Hematopoietic multipotent progenitor cell treated with erythropoietin and hydrocortisone succinate and interleukin-3 and kit ligand, for 8 days (in vitro differentiated cells): ENCODE measurements around the gene NHERF1.

ENCODE experiments used
- DNase-seq: peaks from one replicate; pipeline ENCODE4 v3.0.0-alpha.2; 2015

The NHERF1 gene

GRCh38 chr17:74790161-74791058, 42.0 kb downstream of the NHERF1 start:
- DNase-seq, result no peak

DNA sequence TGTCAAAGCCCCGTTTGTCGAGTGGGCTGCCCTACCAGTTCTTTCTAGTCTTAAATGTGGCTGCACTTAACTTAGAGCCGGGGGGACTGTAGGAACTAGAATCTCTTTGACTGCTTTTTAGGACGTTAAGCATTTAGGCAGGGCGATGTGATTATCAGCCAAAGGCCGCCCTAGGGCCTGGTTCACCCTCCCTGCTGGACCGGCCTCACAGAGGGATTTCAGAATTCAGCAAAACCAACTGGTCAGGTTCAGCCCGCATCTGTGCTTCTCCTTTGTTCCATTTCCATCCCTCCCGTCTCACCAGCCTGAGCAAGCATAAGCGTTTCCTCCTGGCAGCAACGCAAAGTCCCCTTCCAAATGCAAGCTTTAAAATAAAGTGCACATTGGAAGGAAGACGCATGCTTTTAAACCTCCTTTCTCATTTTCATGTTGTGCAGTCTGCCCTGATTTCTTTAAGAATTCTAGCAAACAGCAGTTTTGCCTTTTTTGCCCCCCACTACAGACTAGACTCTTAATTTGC, 44.2 kb downstream of the NHERF1 start:
- DNase-seq, result no peak

- no peak for DNase-seq
These were observed 47.0 kb downstream of the NHERF1 start for GRCh38 chr17:74795327-74796020.

DNA sequence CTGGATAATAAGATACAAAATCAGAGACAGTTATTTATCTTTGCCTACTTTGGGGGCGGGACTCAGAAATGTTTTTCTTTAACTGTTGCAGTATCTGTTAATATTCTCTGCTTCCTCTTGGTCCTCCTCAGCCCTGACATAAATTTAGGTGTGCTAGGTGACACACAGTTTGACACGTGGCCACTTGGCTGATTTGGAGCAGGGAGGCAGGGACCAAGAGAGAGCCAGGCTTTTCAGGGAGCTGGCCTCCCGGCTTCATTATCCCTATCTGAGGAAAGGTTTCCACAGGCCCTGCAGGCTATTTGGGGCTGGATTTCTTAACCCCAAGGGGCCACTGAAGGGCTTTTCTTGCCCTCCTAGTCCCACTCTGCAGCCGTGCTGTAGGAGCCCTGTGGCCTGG, 47.8 kb downstream of the NHERF1 start:
- DNase-seq, result no peak

DNA sequence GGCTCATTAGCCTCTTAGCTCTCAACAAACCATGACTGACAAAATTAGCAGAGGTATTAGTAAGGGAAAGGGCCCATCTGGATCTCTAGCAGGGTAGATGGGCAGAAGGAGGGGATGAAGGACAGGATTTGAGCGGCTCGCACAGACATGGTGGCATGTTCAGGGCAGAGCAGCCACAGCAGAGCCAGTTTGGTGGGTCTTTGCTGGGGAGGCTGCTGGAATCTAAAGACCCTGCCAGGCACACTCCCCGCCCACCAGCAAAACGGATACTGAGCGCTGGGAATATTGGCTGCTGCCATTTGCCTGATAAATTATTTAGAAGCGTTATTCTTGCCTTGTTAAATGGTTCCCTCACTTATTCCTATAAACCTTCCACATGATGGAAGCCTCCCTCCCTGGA, 48.4 kb downstream of the NHERF1 start:
- no peak for DNase-seq

GRCh38 chr17:74797824-74798223, 49.4 kb downstream of the NHERF1 start:
- DNase-seq, result no peak

GRCh38 chr17:74798239-74798707, 49.8 kb downstream of the NHERF1 start:
- no peak for DNase-seq

GRCh38 chr17:74799097-74799496, 50.7 kb downstream of the NHERF1 start:
- DNase-seq, result no peak

DNA sequence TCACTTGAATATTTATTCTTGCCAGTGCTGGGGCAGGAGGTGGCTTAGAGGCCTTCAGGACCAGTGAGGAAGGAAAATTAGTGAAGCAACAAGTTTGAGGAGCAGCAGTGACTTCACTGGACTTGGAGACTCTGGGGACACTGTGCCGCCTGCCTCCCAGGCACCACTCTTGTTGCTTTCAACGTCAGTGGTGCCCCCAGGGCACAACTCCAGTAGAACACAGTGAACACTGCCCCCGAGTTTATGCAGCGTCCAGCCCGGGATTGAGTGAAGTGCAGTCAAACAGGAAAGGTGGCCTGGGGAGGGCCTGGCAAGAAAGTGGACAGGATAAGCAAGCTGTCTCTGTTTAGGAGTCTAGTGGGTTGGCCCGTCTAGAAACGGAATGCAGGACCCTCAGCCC, 52.1 kb downstream of the NHERF1 start:
- no peak for DNase-seq

- DNase-seq, result no peak
These were observed 53.5 kb downstream of the NHERF1 start for GRCh38 chr17:74801896-74802295.

DNA sequence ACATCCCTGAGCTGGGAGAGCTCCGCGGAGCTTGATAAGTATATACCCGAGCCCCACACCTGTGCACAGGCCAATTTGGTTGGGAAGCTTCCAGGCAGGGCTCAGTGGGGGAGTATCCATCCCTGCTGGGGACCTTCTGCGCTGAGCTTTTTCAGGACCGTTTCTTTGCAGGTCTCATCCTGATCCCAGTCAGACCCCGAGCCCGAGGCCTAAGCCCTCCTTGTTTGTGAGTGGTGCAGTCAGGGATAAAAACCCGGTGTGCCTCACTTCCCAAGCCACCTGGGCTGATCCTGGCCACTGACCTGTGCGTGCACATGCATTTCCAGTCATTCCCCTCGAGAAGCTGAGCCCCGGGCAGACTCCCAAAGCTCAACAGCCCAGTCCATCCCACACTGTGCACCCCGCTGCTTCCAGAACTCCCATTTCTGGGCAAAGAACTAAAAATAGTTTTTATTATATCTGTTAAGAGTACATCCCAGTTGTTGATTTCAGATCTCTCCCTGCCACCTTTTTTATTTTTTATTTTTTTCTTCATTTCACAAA, 55.0 kb downstream of the NHERF1 start:
- no peak for DNase-seq

- no peak for DNase-seq
These were observed 55.5 kb downstream of the NHERF1 start for GRCh38 chr17:74803971-74804370.

GRCh38 chr17:74804683-74805082, 56.3 kb downstream of the NHERF1 start:
- no peak for DNase-seq

GRCh38 chr17:74805591-74805991, 57.2 kb downstream of the NHERF1 start:
- DNase-seq, result no peak

DNA sequence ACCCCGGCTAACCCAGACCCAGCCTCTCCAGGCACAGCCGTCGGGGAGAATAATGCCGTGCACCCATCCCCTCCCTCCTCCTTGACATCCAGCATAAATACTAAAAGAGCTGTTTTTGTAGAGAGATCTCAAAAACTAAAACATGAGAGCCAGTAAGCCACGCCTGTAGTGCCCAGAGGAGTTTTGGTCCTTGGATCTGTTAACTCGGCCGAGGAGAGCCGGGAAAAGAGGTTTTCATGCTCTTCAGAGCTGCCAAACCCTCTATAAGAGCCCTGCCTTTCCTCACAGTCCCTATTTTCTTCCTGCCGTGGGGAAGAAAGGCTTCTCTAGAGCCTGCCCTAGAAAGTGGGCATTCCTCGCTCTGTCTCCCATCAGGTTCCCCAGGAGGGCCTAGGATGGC, 57.9 kb downstream of the NHERF1 start:
- no peak for DNase-seq

DNA sequence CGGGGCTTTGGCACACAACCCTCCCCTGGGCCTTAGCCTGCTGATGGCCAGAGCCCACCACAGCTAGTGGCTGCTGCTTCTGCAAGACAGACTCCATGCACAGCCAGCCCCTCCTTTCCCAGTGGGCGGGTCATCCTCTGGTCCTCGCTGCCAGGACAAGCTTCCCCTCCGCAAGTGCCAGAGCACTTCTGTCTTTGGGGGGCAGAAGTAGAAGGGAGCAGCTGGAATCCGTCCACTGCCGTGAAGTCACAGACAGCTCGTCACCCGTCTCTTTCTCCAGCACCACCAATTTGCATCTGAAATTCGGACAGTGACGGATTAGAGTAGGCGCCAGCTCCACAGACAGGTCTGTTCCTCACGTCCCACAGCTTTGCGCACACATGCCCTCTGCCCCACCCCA, 59.0 kb downstream of the NHERF1 start:
- DNase-seq, result no peak

- peak; percentile 54 for DNase-seq
These were observed 59.5 kb downstream of the NHERF1 start for GRCh38 chr17:74807925-74808324.

GRCh38 chr17:74808714-74809430, 60.4 kb downstream of the NHERF1 start:
- no peak for DNase-seq

- no peak for DNase-seq
These were observed 62.5 kb downstream of the NHERF1 start for GRCh38 chr17:74810699-74811485.

- DNase-seq, result no peak
These were observed 63.9 kb downstream of the NHERF1 start for GRCh38 chr17:74812109-74813009.

GRCh38 chr17:74814453-74814852, 66.0 kb downstream of the NHERF1 start:
- peak; percentile 4 for DNase-seq
